K562 (cell line): ENCODE results near the gene DAB2IP. TPM values are rescaled to one million over a fixed set of nuclear protein-coding genes. Genes with fewer than 3 reads are reported as not detected.

ENCODE experiments used
- CUX1 ChIP-seq: fragments of 200-800 bp; sonication (Bioruptor generic); IDR thresholded peaks from 2 replicates; pipeline ENCODE4 v1.6.1; 2016; ENCODE audit warnings: missing genetic modification characterization, missing compliant biosample characterization
- KDM5B ChIP-seq: fragments of 200-600 bp; sonication (generic); IDR thresholded peaks from 2 replicates; pipeline ENCODE4 v1.6.1; 2012; ENCODE audit warnings: low read depth, mild to moderate bottlenecking, moderate library complexity, low read length, control low read depth, inconsistent platforms; ENCODE audit not compliant: insufficient replicate concordance
- SIN3B ChIP-seq: fragments of 450-650 bp; IDR thresholded peaks from 2 replicates; pipeline ENCODE4 v1.6.1; 2017; ENCODE audit warnings: low read depth, mild to moderate bottlenecking, moderate library complexity
- polyA plus RNA-seq, 8 experiments: library from polyadenylated mRNA; depleted of rRNA in 4 of 8; stranded (reverse) in 5 of 8; unstranded in 3 of 8; fragments of >200 nt; fragmentation: Nextera tagmentation in 2 of 8; fragmentation: Illumina TruSeq in 1 of 8; extraction: Ambion mirVana in 2 of 8; extraction: Trizol in 1 of 8; gene quantifications; 2 replicates each; pipeline versions ENCODE4 v1.2.1 to v1.2.3, GENCODE V29; 2011 to 2014; ENCODE audit warnings: inconsistent platforms in 1 of 8, missing spikeins in 1 of 8
- total RNA-seq, 7 experiments: library from RNA; depleted of rRNA in 6 of 7; stranded (reverse); fragments of >200 nt in 6 of 7; fragmentation: Illumina TruSeq in 2 of 7; extraction: Trizol in 2 of 7; gene quantifications; 2 replicates each; pipeline versions ENCODE4 v1.2.1 to v1.2.3, GENCODE V29; 2011 to 2021; ENCODE audit warnings: low replicate concordance in 1 of 7
- TF ChIP-seq, protein P1 (sequence below): fragments of 450-650 bp; IDR thresholded peaks from 2 replicates; pipeline ENCODE4 v1.6.1; 2016; ENCODE audit warnings: mild to moderate bottlenecking, moderate library complexity

The DAB2IP gene
- total and polyA plus RNA-seq, 9 of the 15 experiments (the other 6 are each of a cell fraction or from before 2014, with no cell fraction given): 0.04 to 0.31 (median 0.08) TPM; not detected in 5

DNA sequence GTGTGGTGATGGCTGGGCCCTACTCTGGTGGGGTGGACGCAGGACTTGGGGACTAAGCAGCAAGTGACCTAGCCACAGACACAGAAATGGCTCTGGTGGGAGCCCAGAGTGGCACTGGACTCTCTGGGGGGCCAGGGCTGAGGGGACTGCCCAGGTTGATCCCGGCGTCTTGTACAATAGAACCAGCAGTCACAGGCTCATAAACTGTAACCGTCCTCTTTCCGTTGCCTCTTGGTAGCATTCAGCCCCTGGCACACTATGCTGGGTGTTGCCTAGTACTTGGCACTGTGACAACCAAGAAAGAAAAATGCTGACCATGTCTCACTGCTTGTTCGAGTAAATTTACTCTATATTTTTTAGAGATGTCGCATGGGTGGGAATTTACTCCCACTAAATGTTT, 80.5 kb downstream of the DAB2IP start (continued):
- TF ChIP-seq, protein P1, sequence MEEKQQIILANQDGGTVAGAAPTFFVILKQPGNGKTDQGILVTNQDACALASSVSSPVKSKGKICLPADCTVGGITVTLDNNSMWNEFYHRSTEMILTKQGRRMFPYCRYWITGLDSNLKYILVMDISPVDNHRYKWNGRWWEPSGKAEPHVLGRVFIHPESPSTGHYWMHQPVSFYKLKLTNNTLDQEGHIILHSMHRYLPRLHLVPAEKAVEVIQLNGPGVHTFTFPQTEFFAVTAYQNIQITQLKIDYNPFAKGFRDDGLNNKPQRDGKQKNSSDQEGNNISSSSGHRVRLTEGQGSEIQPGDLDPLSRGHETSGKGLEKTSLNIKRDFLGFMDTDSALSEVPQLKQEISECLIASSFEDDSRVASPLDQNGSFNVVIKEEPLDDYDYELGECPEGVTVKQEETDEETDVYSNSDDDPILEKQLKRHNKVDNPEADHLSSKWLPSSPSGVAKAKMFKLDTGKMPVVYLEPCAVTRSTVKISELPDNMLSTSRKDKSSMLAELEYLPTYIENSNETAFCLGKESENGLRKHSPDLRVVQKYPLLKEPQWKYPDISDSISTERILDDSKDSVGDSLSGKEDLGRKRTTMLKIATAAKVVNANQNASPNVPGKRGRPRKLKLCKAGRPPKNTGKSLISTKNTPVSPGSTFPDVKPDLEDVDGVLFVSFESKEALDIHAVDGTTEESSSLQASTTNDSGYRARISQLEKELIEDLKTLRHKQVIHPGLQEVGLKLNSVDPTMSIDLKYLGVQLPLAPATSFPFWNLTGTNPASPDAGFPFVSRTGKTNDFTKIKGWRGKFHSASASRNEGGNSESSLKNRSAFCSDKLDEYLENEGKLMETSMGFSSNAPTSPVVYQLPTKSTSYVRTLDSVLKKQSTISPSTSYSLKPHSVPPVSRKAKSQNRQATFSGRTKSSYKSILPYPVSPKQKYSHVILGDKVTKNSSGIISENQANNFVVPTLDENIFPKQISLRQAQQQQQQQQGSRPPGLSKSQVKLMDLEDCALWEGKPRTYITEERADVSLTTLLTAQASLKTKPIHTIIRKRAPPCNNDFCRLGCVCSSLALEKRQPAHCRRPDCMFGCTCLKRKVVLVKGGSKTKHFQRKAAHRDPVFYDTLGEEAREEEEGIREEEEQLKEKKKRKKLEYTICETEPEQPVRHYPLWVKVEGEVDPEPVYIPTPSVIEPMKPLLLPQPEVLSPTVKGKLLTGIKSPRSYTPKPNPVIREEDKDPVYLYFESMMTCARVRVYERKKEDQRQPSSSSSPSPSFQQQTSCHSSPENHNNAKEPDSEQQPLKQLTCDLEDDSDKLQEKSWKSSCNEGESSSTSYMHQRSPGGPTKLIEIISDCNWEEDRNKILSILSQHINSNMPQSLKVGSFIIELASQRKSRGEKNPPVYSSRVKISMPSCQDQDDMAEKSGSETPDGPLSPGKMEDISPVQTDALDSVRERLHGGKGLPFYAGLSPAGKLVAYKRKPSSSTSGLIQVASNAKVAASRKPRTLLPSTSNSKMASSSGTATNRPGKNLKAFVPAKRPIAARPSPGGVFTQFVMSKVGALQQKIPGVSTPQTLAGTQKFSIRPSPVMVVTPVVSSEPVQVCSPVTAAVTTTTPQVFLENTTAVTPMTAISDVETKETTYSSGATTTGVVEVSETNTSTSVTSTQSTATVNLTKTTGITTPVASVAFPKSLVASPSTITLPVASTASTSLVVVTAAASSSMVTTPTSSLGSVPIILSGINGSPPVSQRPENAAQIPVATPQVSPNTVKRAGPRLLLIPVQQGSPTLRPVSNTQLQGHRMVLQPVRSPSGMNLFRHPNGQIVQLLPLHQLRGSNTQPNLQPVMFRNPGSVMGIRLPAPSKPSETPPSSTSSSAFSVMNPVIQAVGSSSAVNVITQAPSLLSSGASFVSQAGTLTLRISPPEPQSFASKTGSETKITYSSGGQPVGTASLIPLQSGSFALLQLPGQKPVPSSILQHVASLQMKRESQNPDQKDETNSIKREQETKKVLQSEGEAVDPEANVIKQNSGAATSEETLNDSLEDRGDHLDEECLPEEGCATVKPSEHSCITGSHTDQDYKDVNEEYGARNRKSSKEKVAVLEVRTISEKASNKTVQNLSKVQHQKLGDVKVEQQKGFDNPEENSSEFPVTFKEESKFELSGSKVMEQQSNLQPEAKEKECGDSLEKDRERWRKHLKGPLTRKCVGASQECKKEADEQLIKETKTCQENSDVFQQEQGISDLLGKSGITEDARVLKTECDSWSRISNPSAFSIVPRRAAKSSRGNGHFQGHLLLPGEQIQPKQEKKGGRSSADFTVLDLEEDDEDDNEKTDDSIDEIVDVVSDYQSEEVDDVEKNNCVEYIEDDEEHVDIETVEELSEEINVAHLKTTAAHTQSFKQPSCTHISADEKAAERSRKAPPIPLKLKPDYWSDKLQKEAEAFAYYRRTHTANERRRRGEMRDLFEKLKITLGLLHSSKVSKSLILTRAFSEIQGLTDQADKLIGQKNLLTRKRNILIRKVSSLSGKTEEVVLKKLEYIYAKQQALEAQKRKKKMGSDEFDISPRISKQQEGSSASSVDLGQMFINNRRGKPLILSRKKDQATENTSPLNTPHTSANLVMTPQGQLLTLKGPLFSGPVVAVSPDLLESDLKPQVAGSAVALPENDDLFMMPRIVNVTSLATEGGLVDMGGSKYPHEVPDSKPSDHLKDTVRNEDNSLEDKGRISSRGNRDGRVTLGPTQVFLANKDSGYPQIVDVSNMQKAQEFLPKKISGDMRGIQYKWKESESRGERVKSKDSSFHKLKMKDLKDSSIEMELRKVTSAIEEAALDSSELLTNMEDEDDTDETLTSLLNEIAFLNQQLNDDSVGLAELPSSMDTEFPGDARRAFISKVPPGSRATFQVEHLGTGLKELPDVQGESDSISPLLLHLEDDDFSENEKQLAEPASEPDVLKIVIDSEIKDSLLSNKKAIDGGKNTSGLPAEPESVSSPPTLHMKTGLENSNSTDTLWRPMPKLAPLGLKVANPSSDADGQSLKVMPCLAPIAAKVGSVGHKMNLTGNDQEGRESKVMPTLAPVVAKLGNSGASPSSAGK: no peak
- TF ChIP-seq KDM5B (no peak), SIN3B (no peak), CUX1 (CRISPR knock-in tag) (no peak)
- TF ChIP-seq, all 486 proteins: peak for 0
